Right lobe of liver (tissue), 6 donors: ENCODE results near the gene CD226. TPM values are rescaled to one million over a fixed set of nuclear protein-coding genes. Genes with fewer than 3 reads are reported as not detected.
"Not testable (repeated sequence)": the region's sequence is repeated elsewhere in the genome, so short reads cannot be mapped to it uniquely, and the experiment has no call there.

Experiments used
- ATAC-seq, 4 donors: fragments of 200-7000 bp; cut with Tn5 transposase; one replicate each; pipeline ENCODE4 v1.9.1; 2020; ENCODE audit warnings: mild to moderate bottlenecking in 4 of 4, moderate library complexity in 4 of 4
- DNase-seq, 3 donors: peaks; one replicate each; pipeline ENCODE4 v3.0.0-alpha.2; 2020
- H3K27ac ChIP-seq, 3 donors: fragments of 200-600 bp; one replicate each; pipeline ENCODE4 v1.8.0; 2022
- H3K27me3 ChIP-seq, 2 donors: fragments of 200-600 bp; one replicate each; pipeline ENCODE4 v1.8.0; 2022
- H3K36me3 ChIP-seq, 4 donors: fragments of 200-600 bp; sonication (generic) in 1 of 4; one replicate each; pipeline versions ENCODE4 v1.5.1 to v1.8.0; 2017 to 2022; ENCODE audit warnings: control low read depth in 1 of 4
- H3K4me1 ChIP-seq, 4 donors: fragments of 200-600 bp; sonication (generic) in 1 of 4; one replicate each; pipeline versions ENCODE4 v1.5.1 to v1.8.0; 2017 to 2022; ENCODE audit warnings: control low read depth in 1 of 4
- H3K4me3 ChIP-seq, 3 donors: fragments of 200-600 bp; one replicate each; pipeline ENCODE4 v1.8.0; 2022
- H3K9me3 ChIP-seq, 4 donors: fragments of 200-600 bp; sonication (generic) in 1 of 4; one replicate each; pipeline versions ENCODE4 v1.5.1 to v1.8.0; 2017 to 2022; ENCODE audit warnings: control low read depth in 1 of 4
- POLR2A ChIP-seq: fragments of 450-650 bp; IDR thresholded peaks from one replicate; pipeline ENCODE4 v1.6.1; 2017; ENCODE audit warnings: antibody characterized with exemption, mild to moderate bottlenecking
- WGBS: methylation state at CpG from one replicate; pipeline ENCODE4 v1.1.6; 2018; ENCODE audit warnings: low coverage, low lambda C conversion rate; ENCODE audit not compliant: insufficient coverage; ENCODE audit errors: missing lambda C conversion rate; 5-methylcytosine and 5-hydroxymethylcytosine counted together
- intact Hi-C, 2 donors: fragments of 100-400 bp; cut with DNase I; formaldehyde crosslinking; loops; one replicate each; pipeline versions ENCODE4 v1.11.2 to v1.14.1; 2022
- total RNA-seq, 6 experiments: library from RNA; depleted of rRNA in 2 of 6; stranded (reverse); fragments of >200 nt in 2 of 6; fragmentation: NEBNext Ultra II Directional in 3 of 6; extraction: Animal tissue kit (Norgen Biotek cat#: 25700) in 3 of 6; gene quantifications; one replicate each; pipeline versions ENCODE4 v1.1.0 to v1.2.4, GENCODE V29; 2016 to 2023
- TF ChIP-seq, protein P1 (sequence below), 4 donors: fragments of 200-600 bp in 3 of 4; fragments of 450-650 bp in 1 of 4; IDR thresholded peaks; one replicate each; pipeline versions ENCODE4 v1.5.1 to v1.8.0; 2016 to 2022; ENCODE audit warnings: antibody characterized with exemption in 4 of 4, mild to moderate bottlenecking in 2 of 4
- donor health status: DM: no; HTN: yes; CAD: no.
- donor health status: DM: no; HTN: no; CAD: no.
- donor health status: DM: no; HTN: no; CAD: no.
- donor health status: DM: no; HTN: yes; CAD: no.
- donor health status: DM: no; HTN: yes; CAD: no.

The CD226 gene
- total RNA-seq, 6 experiments from 2014 or later = 0.68 to 3.8 (median 2.1) TPM

DNA sequence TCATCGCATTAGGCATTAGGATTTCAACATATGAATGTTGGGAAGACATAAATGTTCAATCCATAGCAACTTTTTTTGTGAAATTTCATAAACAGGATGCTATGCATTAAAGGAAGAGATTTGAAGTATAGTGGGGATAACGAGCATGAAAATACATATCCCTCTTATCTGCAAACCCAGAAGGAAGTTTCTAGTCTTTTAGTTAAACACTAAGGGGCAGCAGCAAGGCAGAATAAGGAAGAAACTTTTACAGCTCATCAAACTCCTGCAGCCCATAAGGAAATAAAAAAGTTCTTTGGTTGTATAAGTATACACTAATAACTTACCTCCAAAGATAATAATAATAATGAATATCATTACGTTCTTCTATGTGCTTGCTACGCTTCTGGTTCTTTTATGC, 81.5 kb downstream of the CD226 start:
- H3K36me3 ChIP-seq = no peaks in the 10 kb centered on the region
- H3K4me3 ChIP-seq = no peak overlapping the region
- intact Hi-C loops = no loop called here
- ATAC-seq (no peak), DNase-seq (no peak)
- no peaks in the 10 kb centered on the region for H3K27me3 ChIP-seq
- H3K9me3 ChIP-seq = no peaks in the 10 kb centered on the region
- 76% methylated on average over 4 of the region's 4 CpGs for WGBS
- H3K4me1 ChIP-seq = no peaks in the 10 kb centered on the region
- H3K27ac ChIP-seq = no peak overlapping the region
- no peak for TF ChIP-seq POLR2A
- TF ChIP-seq, protein P1, sequence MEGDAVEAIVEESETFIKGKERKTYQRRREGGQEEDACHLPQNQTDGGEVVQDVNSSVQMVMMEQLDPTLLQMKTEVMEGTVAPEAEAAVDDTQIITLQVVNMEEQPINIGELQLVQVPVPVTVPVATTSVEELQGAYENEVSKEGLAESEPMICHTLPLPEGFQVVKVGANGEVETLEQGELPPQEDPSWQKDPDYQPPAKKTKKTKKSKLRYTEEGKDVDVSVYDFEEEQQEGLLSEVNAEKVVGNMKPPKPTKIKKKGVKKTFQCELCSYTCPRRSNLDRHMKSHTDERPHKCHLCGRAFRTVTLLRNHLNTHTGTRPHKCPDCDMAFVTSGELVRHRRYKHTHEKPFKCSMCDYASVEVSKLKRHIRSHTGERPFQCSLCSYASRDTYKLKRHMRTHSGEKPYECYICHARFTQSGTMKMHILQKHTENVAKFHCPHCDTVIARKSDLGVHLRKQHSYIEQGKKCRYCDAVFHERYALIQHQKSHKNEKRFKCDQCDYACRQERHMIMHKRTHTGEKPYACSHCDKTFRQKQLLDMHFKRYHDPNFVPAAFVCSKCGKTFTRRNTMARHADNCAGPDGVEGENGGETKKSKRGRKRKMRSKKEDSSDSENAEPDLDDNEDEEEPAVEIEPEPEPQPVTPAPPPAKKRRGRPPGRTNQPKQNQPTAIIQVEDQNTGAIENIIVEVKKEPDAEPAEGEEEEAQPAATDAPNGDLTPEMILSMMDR (IDR thresholded peaks at IDR 0.05) = no peak

DNA sequence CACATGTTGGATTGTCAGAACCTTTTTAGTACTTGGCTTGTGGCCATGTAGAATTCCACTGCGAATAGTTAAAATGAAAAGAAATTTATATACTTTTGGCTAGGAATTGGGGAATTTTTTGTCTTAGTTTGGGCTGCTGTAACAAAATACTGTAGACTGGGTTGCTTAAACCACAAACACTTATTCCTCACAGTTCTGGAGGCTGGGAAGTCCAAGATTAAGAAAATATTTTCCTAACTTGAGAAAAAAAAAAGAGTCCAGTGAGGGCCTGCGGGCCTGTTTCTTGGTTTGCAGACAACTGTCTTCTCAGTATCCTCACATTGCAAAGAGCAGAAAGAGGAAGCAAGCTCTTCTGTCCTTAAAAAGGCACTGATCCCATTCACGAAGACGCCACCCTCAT, 81.9 kb downstream of the CD226 start:
- H3K4me3 ChIP-seq = no peak overlapping the region
- H3K36me3 ChIP-seq = no peaks in the 10 kb centered on the region
- intact Hi-C loops = no loop called here
- no peaks in the 10 kb centered on the region for H3K9me3 ChIP-seq
- no peaks in the 10 kb centered on the region for H3K27me3 ChIP-seq
- DNase-seq (no peak), ATAC-seq (no peak)
- H3K27ac ChIP-seq = no peak overlapping the region
- H3K4me1 ChIP-seq = no peaks in the 10 kb centered on the region
- TF ChIP-seq, protein P1 (IDR thresholded peaks at IDR 0.05) = no peak
- no peak for TF ChIP-seq POLR2A
- 23% methylated on average over 3 of the region's 4 CpGs for WGBS

DNA sequence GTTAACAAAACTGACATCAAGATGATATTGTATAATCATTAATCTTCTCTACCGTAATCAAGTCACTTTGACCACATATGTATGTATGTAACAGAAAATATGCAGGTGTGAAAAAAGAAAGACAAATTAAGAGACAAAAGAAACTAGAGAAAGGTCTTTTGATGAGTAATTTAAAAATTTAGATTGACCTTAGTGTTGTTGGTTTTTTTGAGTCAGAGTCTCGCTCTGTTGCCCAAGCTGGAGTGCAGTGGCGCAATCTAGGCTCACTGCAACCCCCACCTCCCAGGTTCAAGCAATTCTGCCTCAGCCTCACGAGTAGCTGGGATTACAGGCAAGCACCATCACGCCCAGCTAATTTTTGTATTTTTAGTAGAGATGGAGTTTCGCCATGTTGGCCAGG, 82.9 kb downstream of the CD226 start:
- ATAC-seq, H3K4me1 ChIP-seq, H3K27ac ChIP-seq, H3K36me3 ChIP-seq, H3K4me3 ChIP-seq, intact Hi-C loops, H3K27me3 ChIP-seq, DNase-seq, H3K9me3 ChIP-seq: not testable (repeated sequence)
- WGBS = 82% methylated on average over 6 of the region's 6 CpGs

DNA sequence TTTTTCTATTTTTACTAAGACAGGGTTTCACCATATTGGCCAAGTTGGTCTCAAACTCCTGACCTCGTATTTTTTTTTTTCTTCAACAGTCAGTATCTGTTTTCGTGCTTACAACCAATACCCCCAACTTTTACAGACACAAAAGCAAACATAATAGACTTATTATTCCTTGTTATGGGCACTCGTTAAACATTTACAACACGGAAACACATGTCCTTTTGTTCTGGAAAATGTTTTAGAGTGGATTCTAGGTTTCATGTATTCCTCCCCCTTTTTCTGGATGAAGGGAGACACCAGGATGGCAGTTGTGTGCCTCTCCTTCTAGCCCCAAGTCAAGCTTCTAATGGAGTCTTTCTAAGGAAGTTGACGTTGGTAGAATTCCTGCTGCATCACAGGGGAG, 88.8 kb downstream of the CD226 start:
- 77% methylated on average over 4 of the region's 5 CpGs for WGBS
- ATAC-seq = no peak

DNA sequence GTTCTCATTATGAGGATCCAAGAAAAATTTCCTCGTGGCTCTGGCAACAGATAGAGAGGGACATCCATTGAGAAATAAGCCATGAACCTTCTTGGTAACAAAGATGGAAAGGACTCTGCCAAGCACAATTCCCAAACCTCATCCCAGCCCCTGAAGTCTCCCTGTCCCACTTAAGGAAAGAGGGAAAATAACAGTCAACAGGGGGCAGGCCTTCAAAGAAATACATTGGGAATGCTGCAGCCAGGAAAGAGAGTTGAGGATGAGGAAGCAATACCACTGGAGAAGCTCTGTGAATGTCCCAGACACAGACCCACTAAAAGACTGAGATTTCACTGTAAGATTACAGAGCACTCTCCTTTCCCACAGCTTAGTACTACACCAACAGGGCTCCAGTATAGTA, 93.2 kb downstream of the CD226 start:
- DNase-seq (no peak), ATAC-seq (no peak)
- H3K9me3 ChIP-seq = no peaks in the 10 kb centered on the region
- no peaks in the 10 kb centered on the region for H3K36me3 ChIP-seq
- no peaks in the 10 kb centered on the region for H3K27me3 ChIP-seq
- intact Hi-C loops = no loop called here
- WGBS = 60% methylated on average over 1 of the region's 1 CpG
- no peak overlapping the region for H3K27ac ChIP-seq
- TF ChIP-seq, protein P1 (IDR thresholded peaks at IDR 0.05) = no peak
- no peak for TF ChIP-seq POLR2A
- no peaks in the 10 kb centered on the region for H3K4me1 ChIP-seq
- no peak overlapping the region for H3K4me3 ChIP-seq

More for the DNA sequence above, 88.8 kb downstream of the CD226 start:
- intact Hi-C loops = no loop called here
- Histone ChIP-seq H3K4me3 (no peak overlapping the region), H3K27ac (no peak overlapping the region), H3K9me3 (no peaks in the 10 kb centered on the region), H3K27me3 (no peaks in the 10 kb centered on the region), H3K36me3 (no peaks in the 10 kb centered on the region), H3K4me1 (no peaks in the 10 kb centered on the region)
- DNase-seq = no peak
- TF ChIP-seq POLR2A = no peak
- TF ChIP-seq, protein P1 (IDR thresholded peaks at IDR 0.05) = no peak
